HG02852 (cell line): ENCODE data around the gene COL15A1.

Experiments used
- ATAC-seq: cut with Tn5 transposase; IDR thresholded peaks from one replicate; pipeline ENCODE4 v1.9.1; 2021; ENCODE audit warnings: mild to moderate bottlenecking, moderate library complexity; ENCODE audit not compliant: unreplicated experiment

Gene COL15A1

DNA sequence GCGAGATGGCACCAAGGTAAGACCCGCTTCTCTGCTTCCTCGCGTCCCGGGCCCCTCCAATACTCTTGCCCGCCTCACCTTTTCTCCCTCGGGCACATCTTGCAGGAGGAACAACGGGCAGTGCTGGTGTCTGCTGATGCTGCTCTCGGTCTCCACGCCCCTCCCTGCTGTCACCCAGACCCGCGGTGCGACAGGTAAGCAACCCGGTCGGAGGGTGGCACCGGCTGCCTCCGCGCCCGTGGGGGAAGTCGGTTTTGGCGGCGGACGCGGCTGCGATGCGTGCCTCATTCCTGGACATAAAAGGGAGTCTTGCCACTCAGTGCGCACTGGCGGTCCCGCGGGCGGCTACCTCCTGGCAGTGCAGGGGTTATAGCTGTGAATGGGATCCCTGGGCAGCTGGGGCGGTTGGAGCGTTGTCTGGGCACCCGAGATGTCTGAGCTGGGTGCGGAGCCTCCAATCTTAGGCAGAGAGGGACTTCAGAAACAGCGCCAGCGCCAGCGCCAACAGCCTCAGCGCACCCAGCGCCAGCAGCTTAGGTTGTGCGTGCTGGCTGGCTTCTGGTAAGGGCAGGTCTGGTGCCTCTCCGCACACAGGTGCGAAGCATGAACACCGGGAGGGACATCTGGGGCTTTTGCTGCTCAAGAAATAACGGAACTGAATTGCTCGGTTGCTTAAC, 488 bp downstream of the COL15A1 start:
- ATAC-seq: no peak

DNA sequence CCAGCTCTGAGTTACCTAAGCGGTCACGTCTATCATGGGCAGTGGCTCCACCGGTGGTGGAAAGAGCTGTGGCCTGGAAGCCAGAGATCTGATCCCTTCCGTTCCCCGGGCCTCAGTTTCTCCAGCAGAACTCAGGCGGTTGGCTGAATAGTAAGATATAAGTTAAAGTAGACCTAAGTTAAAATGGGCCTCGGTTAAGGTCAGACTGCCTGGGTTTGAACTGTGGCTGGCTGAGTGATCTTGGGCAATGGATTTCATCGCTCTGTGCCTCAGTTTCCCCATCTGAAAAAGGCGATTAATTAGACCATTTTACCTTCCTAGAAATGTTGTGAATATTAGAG, 997 bp downstream of the COL15A1 start:
- ATAC-seq: no peak

DNA sequence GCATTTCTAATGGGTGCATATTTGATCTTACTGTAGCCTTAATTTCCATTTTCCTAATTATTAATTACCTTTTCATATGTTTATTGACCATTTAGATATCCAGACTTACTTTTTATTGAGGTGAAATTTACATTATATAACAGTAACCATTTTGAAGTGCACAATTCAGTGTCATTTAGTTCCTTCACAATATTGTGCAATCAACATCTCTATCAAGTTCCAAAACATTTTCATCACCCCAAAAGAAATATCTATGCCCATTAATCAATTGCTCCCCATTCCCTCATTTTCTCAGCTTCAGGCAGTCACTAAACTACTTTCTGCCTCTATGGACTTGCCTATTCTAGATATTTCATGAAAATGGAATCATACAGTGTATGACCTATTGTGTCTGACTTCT, 5.9 kb downstream of the COL15A1 start:
- ATAC-seq: no peak

DNA sequence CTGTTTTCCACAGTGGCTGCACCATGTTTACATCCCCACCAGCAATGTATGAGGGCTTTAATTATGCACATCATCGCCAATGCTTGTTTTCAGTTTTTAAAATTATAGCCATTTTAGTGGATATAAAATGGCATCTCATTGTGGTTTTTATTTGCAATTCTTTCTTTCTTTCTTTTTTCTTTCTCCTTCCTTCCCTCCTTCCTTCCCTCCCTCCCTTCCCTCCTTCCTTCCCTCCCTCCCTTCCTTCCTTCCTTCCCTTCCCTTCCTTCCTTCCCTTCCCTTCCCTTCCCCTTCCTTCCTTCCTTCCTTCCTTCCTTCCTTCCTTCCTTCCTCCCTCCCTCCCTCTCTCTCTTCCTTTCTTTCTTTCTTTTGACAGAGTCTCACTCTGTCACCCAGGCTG, 6.6 kb downstream of the COL15A1 start:
- ATAC-seq: no peak

DNA sequence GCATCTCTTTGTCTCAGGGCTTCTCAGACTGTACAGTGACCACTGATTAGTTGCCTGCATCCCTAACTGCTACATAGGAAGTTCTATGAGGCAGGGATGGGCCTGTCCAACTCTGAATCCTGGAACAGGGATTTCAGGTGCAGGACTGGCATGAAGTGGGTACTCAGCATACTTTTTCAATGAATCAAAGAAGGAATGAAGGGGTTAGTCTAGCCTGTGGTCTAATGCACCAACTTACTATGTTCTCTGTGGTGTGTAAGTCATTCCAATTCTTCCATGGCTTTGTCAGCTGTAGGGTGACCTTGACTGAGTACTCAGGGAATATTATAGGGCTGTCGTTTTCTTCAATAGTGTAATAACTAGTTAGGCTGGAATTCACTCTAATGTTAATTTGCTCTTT, 8.3 kb downstream of the COL15A1 start:
- ATAC-seq: no peak

DNA sequence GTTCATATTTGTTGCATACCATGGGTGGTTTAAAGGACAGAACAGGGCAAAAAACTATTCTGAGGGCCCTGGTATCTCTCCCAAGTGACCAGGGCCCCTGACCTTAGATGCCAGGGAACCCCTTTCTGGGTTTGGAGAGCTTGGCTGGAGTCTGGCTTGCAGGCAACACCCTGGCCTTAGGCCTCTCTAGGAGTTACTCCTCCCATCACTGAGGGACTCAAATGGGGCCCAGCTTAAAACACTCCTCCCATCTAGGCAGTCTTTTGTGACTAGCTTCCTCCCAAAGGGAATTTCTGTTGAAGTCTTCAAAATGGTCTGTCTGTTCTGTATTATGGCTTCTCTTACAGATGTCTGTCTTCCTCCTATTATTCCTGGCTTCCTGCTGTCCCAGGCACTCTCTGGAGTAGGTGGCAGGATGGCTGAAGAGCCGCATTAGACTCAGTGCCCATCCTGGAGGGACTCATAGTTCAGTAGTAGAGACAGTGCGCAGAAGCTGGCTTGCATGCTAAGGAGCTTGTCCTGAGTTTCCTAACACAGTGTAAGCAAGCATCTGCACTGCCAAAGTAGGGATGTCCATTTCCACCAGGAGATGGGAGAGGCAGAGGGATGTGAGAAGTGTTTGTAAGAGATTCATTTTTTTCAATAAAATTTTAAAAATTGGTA, 10.0 kb downstream of the COL15A1 start:
- ATAC-seq: no peak

DNA sequence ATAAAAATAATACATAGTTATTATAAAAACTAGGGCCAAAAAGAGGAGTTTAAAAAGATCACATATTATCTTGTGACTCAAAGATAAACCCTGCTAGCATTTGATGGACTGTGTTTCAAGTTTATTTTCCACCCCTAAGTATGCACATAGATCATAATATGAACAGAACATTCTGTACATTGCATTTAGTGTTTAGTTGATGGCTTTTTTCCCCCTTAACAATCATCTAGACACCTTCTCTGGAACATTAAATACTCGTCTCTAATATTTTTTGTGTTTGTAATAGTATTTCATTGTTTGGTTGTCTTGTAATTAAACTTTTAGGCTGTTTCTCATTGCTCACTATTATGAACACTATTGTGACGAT, 10.5 kb downstream of the COL15A1 start:
- no peak for ATAC-seq

DNA sequence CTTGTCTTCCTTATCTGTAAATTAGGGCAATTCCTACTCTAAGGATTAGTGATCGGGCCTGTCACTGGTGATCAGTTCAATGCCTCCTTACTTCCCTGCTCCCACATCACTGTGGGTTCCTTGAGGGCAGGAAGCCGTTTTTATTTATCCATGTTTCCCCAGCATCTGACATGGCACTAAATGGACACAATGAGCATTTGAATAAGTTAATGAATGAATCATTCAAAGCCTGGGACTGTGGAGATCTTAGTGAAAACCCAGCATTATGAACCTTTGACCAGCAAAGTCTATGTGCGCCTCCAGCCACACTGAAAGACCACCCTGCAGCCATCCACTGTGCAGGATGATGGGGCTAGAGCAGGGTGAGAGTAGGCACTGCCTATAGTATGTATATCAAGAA, 11.6 kb downstream of the COL15A1 start:
- no peak for ATAC-seq

DNA sequence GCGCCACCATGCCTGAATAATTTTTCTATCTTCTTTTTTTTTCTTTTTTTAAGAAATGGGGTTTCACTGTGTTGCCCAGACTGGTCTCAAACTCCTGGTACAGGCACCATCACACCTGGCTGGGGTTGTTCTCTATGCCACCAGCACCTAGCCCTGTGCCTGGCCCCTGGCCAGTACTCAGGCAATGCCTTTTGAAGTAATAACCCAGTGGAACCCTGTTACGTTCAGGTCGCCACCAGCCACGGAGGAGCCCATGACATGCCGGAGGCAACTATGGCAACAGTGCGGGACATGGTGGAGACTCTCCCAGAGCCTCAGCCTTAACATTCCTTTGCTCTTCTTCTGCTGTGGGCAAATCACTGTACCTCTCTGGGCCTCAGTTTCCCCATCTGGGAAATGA, 14.1 kb downstream of the COL15A1 start:
- no peak for ATAC-seq

DNA sequence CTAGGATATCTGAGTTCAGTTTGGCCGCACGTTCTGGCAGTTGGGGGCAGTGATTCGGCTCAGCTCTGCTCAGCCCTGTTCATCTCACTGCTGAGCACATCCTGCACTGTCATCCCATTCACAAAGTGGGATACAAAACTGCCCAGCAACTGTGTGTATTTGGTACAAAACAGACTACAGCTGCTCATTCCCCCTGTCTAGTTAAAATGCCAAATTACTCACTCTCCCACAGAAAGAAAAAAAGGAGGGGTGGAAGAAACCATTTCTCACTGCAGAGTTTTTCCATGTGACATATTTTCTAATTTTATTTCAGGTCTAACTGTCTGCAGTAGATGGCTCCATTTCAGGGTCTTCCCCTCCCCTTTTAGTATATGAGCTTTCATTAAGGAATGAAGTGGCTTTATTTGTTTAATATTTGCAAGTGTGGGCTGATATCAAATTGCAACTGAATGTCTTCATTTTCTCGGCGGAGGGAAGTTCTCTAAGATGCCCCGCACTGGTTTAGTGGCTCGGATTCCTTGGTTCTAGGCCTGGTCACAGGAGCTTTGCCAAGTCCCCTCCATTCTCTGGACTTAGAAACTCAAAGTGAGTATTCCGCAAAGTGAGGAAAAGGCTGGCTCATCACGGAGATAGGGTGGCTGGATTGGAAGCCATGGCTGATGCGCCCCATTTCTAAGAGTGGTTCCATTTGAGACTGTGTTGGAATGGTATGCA, 14.7 kb downstream of the COL15A1 start:
- ATAC-seq: no peak

DNA sequence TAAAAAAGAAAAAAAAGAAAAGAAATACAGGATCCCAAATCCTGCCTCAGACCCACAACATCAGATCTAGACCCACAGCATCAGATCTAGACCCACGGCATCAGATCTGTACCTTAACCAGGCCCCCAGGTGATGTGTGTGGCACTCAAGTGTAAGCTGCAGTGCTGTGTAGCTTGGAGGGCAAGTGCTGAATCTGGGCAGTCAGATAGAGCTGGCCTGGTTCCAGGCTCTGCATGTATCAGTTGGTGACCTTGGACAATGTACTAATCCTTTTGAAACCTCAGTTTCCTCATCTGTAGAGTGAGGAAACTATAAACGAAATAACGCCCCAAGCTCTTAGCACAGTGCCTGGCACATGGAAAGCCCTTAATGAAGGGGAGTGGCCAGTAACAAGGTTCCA, 16.7 kb downstream of the COL15A1 start:
- no peak for ATAC-seq

DNA sequence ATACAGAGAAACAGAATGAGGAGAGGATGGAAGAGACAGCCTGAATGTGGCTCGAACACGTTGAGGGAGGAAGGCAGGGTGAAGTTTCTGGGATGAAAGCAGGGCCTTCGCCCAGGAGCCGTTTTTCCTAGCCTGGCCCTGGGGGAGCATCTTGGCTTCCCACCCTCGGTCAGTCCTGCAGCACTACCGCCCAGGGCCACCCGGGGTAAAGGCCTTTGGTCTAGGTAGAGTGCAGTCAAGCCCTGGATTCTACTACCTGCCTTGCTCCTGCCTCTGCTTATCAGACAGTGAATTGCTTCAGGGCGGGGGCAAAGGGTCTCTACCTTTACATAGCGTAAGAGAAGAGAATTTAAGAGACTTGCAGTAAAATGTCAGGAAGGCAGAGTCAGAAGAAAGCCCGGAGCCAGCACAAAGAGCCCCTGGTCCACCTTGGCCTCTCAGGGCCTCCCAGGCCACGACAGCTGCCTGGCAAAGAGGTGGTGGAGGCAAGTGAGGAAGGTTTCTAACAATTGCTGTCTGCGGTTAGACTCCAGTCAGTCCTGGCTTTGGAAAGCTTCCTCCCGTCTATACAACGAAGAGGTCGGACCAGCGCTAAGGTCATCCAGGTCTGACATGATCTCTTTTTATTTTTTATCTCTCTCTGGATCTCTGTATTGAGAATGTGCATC, 17.9 kb downstream of the COL15A1 start:
- no peak for ATAC-seq

DNA sequence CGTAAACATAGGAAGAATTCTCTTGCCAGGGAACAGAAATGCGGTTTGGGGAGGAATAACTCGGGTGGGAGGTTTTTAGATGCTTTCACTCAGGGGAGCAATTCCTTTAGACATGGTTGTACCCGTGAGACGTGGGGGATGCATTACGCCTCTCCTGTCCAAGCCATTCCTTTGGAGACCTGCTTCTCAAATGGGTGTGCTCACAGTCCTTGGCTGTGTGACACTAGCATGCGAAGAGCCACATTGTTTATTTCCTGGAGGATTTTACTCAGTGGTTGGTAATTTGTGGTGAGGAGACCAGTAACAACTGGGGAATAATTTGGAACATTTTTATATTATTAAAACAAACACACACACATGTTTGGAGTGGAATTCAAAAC, 18.5 kb downstream of the COL15A1 start:
- no peak for ATAC-seq

DNA sequence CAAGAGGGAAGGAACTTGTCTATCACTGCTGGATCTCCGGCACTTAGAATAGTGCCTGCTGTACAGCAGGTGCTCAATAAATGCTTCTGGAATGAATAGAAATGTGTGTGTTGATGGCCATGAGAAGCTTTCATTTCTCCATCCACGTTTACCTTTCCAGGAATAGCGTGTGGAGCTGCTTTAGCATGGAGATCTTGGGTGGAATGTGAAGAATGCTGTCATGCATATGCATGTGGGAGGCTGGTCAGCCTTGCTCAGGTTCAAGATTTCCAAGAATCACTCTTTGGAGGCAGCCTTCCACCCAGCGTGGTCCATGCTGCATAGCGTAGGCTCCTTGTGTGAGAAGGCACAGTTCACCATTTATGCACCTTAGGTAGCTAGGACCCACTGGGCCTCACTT, 19.2 kb downstream of the COL15A1 start:
- ATAC-seq: no peak

DNA sequence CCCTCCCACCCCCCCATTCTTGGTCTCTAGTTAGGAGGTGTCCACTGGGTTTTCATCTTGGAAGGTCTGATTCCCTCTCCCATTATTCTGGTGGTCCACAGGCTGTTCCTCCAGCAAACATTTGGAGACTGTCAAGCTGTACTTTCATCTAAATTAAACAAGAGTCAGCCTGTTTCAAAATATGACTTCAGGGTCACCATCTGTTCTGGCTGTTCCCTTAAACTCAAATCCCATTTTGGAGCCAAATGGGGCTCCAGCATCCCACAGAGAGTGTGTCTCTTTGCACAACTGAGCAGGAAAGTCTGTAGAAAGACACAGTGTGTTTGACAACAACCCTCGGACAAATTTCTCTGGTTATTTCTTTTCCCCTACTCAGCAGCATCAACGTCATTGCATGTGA, 20.5 kb downstream of the COL15A1 start:
- no peak for ATAC-seq

DNA sequence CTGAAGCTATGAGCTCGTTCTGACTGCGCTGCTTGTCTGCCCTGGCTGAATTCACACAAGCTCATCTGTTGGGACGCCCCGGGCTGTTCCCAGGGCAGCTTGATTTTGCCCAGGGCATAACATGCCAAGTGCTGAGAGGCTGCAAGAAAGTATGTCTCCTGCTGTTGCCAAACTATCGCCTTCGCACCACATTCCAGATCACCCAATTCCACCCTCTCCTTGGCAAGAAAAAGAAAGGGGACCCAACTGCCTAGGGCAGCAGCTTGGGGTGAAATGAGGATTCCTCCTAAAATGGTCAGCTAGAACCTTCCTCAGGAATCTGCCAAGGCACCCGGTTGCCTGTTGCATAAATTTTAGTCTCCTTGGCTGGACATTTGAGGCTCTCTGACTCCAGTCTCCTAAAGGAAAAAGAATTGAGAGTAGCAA, 21.2 kb downstream of the COL15A1 start:
- ATAC-seq: no peak

DNA sequence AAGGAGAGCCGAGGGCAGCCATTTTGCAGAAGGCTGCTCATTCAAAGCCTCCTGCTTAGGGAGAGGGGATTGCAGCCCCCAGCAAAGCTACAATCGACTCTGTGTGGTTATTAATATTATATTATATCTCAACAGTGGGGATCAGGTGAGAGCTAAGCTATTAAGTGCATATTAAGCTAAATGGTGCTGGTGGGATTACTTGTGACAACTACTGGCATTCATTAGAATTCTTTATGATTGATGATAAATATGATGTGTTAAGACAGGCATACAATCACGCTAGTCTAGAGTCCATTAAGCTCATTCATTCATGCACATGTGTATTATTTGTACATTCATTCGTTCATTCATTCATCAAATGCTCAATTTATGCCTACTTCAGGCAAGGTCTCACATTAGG, 23.0 kb downstream of the COL15A1 start:
- no peak for ATAC-seq

DNA sequence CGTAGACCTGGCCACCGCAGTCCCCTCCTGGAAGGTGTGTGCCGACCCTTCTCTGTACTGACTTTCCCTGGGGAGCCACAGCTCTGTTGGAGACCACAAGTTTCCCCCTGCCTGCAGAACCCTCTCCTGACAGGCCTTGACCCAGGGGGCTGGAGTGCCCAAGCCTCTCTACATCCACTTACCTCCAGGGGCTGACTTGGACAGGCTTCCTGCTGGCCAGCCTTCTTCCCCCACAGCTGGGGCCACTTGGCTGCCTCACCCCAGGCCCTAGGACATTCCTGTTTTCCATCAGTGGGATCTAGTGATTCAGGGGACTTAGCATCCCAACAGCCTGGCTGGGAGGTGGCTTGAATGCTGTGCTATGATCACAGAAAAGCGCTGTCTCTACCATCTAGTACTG, 23.6 kb downstream of the COL15A1 start:
- ATAC-seq: no peak

DNA sequence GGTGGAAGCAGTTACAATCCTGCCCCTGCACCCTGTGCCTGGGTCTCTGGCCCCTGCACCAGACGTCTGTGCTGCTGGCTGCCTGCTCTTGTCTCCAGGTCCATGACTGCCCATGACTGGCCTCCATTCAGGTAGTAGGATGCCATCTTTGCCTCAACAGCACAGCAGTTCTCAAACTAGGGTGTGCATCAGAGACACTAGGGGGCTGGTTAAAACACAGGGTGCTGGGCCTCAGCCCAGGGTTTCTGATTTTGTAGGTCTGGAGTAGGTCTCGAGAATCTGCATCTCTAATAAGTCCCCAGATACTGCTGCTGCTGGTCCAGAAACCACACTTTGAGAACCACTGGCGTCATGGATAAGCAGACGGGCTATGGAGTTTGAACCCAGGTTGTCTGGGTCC, 24.0 kb downstream of the COL15A1 start:
- ATAC-seq: no peak

DNA sequence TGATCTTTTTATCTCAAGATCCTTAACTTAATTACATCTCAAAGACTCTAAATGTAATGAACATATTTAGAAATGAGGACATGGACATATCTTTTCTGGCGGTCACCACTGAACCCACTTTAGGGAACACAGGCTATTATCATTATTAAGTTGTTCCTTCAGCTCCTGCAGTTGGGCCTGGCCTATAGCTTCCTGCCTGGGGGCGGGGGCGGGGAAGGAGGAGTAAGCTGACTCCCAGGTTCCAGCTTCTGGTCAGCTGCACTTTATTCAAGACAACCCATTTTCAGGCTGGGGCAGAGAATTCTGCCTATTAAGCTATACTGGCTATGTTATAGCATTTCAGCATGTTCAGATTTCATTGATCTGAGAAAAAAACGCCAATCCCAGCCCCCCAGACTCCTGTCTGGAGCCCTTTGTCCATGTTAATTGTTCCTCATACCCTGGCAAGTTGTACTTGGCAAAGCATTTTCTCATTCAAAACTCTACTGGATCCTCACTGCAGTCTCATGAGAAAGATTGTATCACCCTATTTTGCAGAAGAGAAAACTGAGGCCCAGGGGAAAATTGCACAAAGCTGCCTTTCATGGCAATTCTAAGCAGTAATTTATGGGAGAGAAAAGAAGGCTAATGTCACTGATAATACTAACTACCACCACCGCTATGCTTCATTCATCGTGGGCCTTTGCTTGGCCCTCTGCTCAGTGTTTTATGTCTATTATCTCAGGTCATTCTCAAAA, 25.1 kb downstream of the COL15A1 start:
- no peak for ATAC-seq

DNA sequence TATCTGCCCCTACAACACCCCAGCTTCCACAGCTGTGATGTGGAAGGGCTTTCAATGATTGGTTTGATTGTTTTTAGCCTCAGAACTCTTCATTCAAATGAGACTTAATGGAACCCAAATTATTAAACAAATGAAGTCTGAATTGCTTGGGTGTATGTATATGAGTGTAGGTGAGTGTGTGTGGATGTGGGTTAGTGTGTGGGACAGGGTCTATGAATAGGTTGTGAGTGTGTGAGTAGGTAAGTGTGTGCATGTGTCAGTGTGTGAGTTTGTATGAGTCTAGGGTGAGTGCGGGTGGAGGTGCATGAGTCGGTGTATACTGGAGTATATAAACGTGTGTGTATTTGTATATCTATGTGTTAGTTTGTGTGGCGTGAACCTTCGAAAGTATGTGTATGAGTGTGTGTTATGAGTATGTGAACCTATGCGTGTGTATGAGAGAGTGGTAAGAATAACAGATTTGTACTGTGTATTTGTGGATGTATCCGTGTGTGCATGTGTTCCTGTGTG, 26.9 kb downstream of the COL15A1 start:
- no peak for ATAC-seq
